ENCODE results near the gene SERPINH1. TPM values are rescaled to one million over a fixed set of nuclear protein-coding genes. Genes with fewer than 3 reads are reported as not detected.

SERPINH1 gene
- total RNA-seq, 1 experiment from 2014 or later: 89.8 TPM

- H3K4me3 ChIP-seq (ENCODE audit: low read depth in 2 of 2, low read length in 2 of 2): no peak overlapping the region
- intact Hi-C loops (cut with micrococcal nuclease; ENCODE audit: unreplicated experiment) (no loop called here), in situ Hi-C loops (cut with HindIII; ENCODE audit: low pct_unique_long_range_greater_than_20kb, low sequenced_read_pairs) (no loop called here)
- no peaks in the 10 kb centered on the region for H3K4me1 ChIP-seq (ENCODE audit: control insufficient read depth, insufficient read depth, low read length)
- DNase-seq (ENCODE audit: low read depth, low spot score) (no peak), ATAC-seq (peak; percentile 83)
- ChIA-PET CTCF (interaction anchor here (0.6 kb wide), 1 partner anchor 11 kb away, joined by 3 read pairs; no protein-coding TSS in a partner anchor), POLR2A (interaction anchor here (0.5 to 0.6 kb wide), 2 partner anchors 57 to 117 kb away, joined by 3 to 8 read pairs; no protein-coding TSS in a partner anchor)
- no peaks in the 10 kb centered on the region for H3K36me3 ChIP-seq (ENCODE audit: control insufficient read depth, insufficient read depth, low read length)
- peaks cover 8% of the 10 kb centered on the region for H3K27me3 ChIP-seq (ENCODE audit: control insufficient read depth, insufficient read depth, low read length)
- H3K27ac ChIP-seq (ENCODE audit: low read length): no peak overlapping the region
- H3K9me3 ChIP-seq (ENCODE audit: control insufficient read depth, insufficient read depth, low read depth, low read length): no peaks in the 10 kb centered on the region
- TF ChIP-seq POLR2AphosphoS5 (IDR thresholded peaks at IDR 0.05; ENCODE audit: low read depth, low read length): no peak
- TF ChIP-seq REST (IDR thresholded peaks at IDR 0.05; ENCODE audit: insufficient read depth in 1 of 2, low read depth in 2 of 2, low read length in 1 of 2): no peak
- TF ChIP-seq CTCF (IDR thresholded peaks at IDR 0.05): peak; percentile 85
- TF ChIP-seq TCF7L2 (IDR thresholded peaks at IDR 0.05; ENCODE audit: low read depth, low read length): 0 out of 2 replicates have a peak, but pooled peaks have one; percentile 22
- TF ChIP-seq SIN3A (IDR thresholded peaks at IDR 0.05; ENCODE audit: borderline replicate concordance, insufficient read depth, low read depth, low read length): no peak
- BruUV-seq (replicated peaks): no TSS peak
Observed at GRCh38 chr11:75597636-75598035, 35.6 kb downstream of the SERPINH1 start.

GRCh38 chr11:75598264-75598663 lies 36.2 kb downstream of the SERPINH1 start:
- TF ChIP-seq POLR2AphosphoS5 (IDR thresholded peaks at IDR 0.05; ENCODE audit: low read depth, low read length): no peak
- TF ChIP-seq TCF7L2 (IDR thresholded peaks at IDR 0.05; ENCODE audit: low read depth, low read length): no peak
- TF ChIP-seq CTCF (IDR thresholded peaks at IDR 0.05): no peak
- no peak for TF ChIP-seq SIN3A (IDR thresholded peaks at IDR 0.05; ENCODE audit: borderline replicate concordance, insufficient read depth, low read depth, low read length)
- TF ChIP-seq REST (IDR thresholded peaks at IDR 0.05; ENCODE audit: insufficient read depth in 1 of 2, low read depth in 2 of 2, low read length in 1 of 2): no peak
- ChIA-PET POLR2A (interaction anchor here (0.6 kb wide), 1 partner anchor 116 kb away, joined by 3 read pairs; no protein-coding TSS in a partner anchor), CTCF (interaction anchor here (0.6 kb wide), 1 partner anchor 10 kb away, joined by 3 read pairs; no protein-coding TSS in a partner anchor)
- DNase-seq (ENCODE audit: low read depth, low spot score): no peak
- no peak for ATAC-seq
- H3K36me3 ChIP-seq (ENCODE audit: control insufficient read depth, insufficient read depth, low read length): no peaks in the 10 kb centered on the region
- no peaks in the 10 kb centered on the region for H3K4me1 ChIP-seq (ENCODE audit: control insufficient read depth, insufficient read depth, low read length)
- H3K4me3 ChIP-seq (ENCODE audit: low read depth in 2 of 2, low read length in 2 of 2): no peak overlapping the region
- H3K27me3 ChIP-seq (ENCODE audit: control insufficient read depth, insufficient read depth, low read length): peaks cover 8% of the 10 kb centered on the region
- in situ Hi-C loops (cut with HindIII; ENCODE audit: low pct_unique_long_range_greater_than_20kb, low sequenced_read_pairs): no loop called here
- no peaks in the 10 kb centered on the region for H3K9me3 ChIP-seq (ENCODE audit: control insufficient read depth, insufficient read depth, low read depth, low read length)
- intact Hi-C loops (cut with micrococcal nuclease; ENCODE audit: unreplicated experiment): no loop called here
- H3K27ac ChIP-seq (ENCODE audit: low read length): no peak overlapping the region
- no TSS peak for BruUV-seq (replicated peaks)
